DND-41 (cell line): Measurements from ENCODE around the gene BSND.

Source experiments
- ATAC-seq: fragments of 200-7000 bp; cut with Tn5 transposase; 3 replicates; pipeline ENCODE4 v1.9.1; 2021; ENCODE audit warnings: low read depth; ENCODE audit not compliant: insufficient read depth
- DNase-seq: peaks from one replicate; pipeline ENCODE4 v3.0.0-alpha.2; 2020
- H2AFZ ChIP-seq: 2 replicates; pipeline ENCODE4 v1.6.0; 2012; ENCODE audit warnings: low read depth, low read length
- H3K27ac ChIP-seq: 2 replicates; pipeline ENCODE4 v1.5.1; 2012; ENCODE audit warnings: low read length, inconsistent platforms
- H3K27me3 ChIP-seq: fragments of 200-600 bp; sonication (generic); 2 replicates; pipeline ENCODE4 v1.6.0; 2012; ENCODE audit warnings: low read length, mild to moderate bottlenecking, inconsistent platforms; ENCODE audit not compliant: insufficient read depth, poor library complexity
- H3K36me3 ChIP-seq: 2 replicates; pipeline ENCODE4 v1.5.1; 2012; ENCODE audit warnings: low read length, inconsistent platforms; ENCODE audit not compliant: insufficient read depth
- H3K4me1 ChIP-seq: 2 replicates; pipeline ENCODE4 v1.5.1; 2012; ENCODE audit warnings: mild to moderate bottlenecking, low read length; ENCODE audit not compliant: insufficient read depth
- H3K4me2 ChIP-seq: 2 replicates; pipeline ENCODE4 v1.6.0; 2012; ENCODE audit warnings: mild to moderate bottlenecking, moderate library complexity, low read length, inconsistent platforms; ENCODE audit not compliant: insufficient read depth
- H3K4me3 ChIP-seq, 2 experiments: fragments of 200-600 bp in 1 of 2; shearing (Covaris generic) in 1 of 2; 2 replicates each; pipeline ENCODE4 v1.5.1; 2012 to 2016; ENCODE audit warnings: inconsistent platforms in 2 of 2, low read length in 2 of 2, mild to moderate bottlenecking in 2 of 2, low read depth in 1 of 2, moderate library complexity in 1 of 2
- H3K79me2 ChIP-seq: 2 replicates; pipeline ENCODE4 v1.6.0; 2012; ENCODE audit warnings: low read length, inconsistent platforms; ENCODE audit not compliant: insufficient read depth
- H3K9ac ChIP-seq: 2 replicates; pipeline ENCODE4 v1.6.0; 2012; ENCODE audit warnings: low read depth, mild to moderate bottlenecking, inconsistent platforms, low read length, moderate library complexity
- H3K9me3 ChIP-seq: 2 replicates; pipeline ENCODE4 v1.5.1; 2012; ENCODE audit warnings: low read length, moderate library complexity, mild to moderate bottlenecking, inconsistent platforms; ENCODE audit not compliant: insufficient read depth, severe bottlenecking
- H4K20me1 ChIP-seq: 2 replicates; pipeline ENCODE4 v1.6.0; 2012; ENCODE audit warnings: low read length; ENCODE audit not compliant: insufficient read depth
- CTCF ChIP-seq: IDR thresholded peaks from 2 replicates; pipeline ENCODE4 v1.5.1; 2012; ENCODE audit warnings: borderline replicate concordance, low read length, moderate library complexity, mild to moderate bottlenecking; ENCODE audit not compliant: poor library complexity, severe bottlenecking; ENCODE audit errors: extremely low read depth
- EZH2 ChIP-seq: IDR thresholded peaks from 3 replicates; pipeline ENCODE4 v1.6.1; 2012; ENCODE audit warnings: borderline replicate concordance, low read depth, mild to moderate bottlenecking, moderate library complexity, low read length, inconsistent platforms; ENCODE audit not compliant: severe bottlenecking

BSND gene

DNA sequence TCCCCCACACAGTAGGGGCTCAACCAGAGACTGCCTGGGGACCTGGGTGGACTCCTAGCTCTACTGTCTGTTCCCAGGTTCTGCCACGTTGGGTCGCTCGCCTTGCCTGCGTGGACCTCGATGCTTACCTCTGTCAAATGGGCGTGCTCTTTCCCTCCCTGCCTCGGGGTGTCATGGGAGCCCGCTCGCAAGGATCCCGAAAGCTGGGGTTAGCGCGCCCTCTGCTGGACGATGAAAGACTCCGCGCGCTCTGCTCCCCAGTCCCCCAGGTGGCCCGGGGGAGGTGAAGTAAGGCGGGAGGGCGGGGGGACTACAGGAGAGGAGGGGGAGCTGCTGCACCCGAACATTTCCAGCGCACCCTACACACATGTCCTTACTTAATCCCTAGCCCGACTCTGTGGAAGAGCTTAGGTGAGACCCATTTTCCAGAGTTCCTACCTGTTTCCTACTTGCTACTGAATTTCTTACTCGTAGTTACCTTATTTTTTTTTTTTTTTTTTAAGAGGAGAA is 2.3 kb upstream of the BSND start:
- Histone ChIP-seq H3K4me1 (no peaks in the 10 kb centered on the region), H3K27ac (no peak overlapping the region), H3K4me2 (no peak overlapping the region), H4K20me1 (no peaks in the 10 kb centered on the region), H3K9me3 (no peaks in the 10 kb centered on the region), H3K27me3 (no peaks in the 10 kb centered on the region), H2AFZ (no peak overlapping the region), H3K36me3 (no peaks in the 10 kb centered on the region), H3K79me2 (no peaks in the 10 kb centered on the region), H3K9ac (no peak overlapping the region), H3K4me3 (no peak overlapping the region)
- ATAC-seq, result peak; percentile 77
- TF ChIP-seq EZH2 (no peak), CTCF (peak; percentile 63)
- peak; percentile 50 for DNase-seq

DNA sequence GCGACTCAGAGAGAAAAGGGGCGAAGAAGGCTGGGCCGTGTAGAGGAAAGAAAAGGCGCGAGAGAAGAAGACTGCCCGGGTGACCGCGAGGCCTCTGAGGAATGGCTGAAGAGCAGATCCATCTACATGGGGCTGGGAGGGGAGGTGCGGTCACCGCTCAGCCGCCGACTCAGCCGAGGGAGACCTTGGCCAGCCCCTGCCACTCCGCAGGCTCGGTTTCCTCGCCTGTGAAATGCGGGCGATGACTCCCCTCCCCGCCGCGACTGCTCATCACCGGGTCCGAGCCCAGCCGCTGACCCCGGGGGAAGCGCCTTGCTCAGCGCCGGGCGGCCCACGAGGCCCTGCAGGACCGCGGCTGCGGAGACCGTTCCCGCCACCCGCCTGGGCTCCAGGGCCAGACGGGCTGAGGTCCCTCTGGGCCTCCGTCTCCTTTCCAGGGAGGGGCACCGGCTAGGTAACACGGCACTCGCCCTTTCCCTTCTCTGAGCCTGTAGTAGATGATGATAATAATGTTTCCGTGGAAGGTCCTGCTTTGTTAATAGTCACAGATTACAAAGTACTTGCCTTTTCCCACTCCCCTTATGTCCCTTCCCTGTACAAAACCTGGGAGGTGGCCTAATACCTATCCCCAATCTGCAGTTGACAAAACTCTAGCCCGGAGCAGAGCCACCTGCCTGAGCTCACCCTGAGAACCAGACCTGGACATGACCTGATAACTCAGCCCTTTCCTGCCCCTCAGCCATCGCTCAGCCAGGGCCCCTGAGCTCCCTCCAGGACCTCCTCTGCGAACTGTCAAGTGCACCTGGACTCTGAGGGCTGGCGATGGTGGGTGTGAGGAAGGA is 1.6 kb upstream of the BSND start:
- no peaks in the 10 kb centered on the region for H3K36me3 ChIP-seq
- H2AFZ ChIP-seq, result no peak overlapping the region
- H3K4me3 ChIP-seq, result no peak overlapping the region
- DNase-seq (no peak), ATAC-seq (no peak)
- H3K4me2 ChIP-seq, result no peak overlapping the region
- H3K27ac ChIP-seq, result no peak overlapping the region
- no peaks in the 10 kb centered on the region for H3K79me2 ChIP-seq
- no peak overlapping the region for H3K9ac ChIP-seq
- no peaks in the 10 kb centered on the region for H3K9me3 ChIP-seq
- no peak for TF ChIP-seq EZH2
- TF ChIP-seq CTCF, result no peak
- H4K20me1 ChIP-seq, result no peaks in the 10 kb centered on the region
- no peaks in the 10 kb centered on the region for H3K4me1 ChIP-seq
- H3K27me3 ChIP-seq, result no peaks in the 10 kb centered on the region

DNA sequence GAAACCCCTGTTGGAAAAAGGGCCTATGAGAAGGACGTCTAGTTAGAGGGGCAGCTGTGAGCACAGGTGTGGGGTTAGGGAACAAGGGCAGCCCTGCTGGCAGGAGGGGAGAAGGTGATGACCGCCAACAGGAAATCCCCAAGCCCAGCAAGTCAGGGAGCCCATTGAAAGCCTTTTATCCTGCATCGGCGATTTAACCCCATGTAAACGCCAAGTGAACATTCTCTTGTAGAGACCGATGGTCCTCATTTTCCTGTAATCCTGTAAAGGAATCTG is 1.1 kb upstream of the BSND start:
- H3K4me2 ChIP-seq, result no peak overlapping the region
- no peaks in the 10 kb centered on the region for H4K20me1 ChIP-seq
- no peak for TF ChIP-seq EZH2
- TF ChIP-seq CTCF, result no peak
- H3K9ac ChIP-seq, result no peak overlapping the region
- H3K27me3 ChIP-seq, result no peaks in the 10 kb centered on the region
- no peak overlapping the region for H3K27ac ChIP-seq
- no peak for DNase-seq
- no peaks in the 10 kb centered on the region for H3K79me2 ChIP-seq
- no peak overlapping the region for H2AFZ ChIP-seq
- H3K4me1 ChIP-seq, result no peaks in the 10 kb centered on the region
- ATAC-seq, result no peak
- H3K4me3 ChIP-seq, result no peak overlapping the region
- no peaks in the 10 kb centered on the region for H3K36me3 ChIP-seq
- no peaks in the 10 kb centered on the region for H3K9me3 ChIP-seq
